MV-4-11 (cell line): ENCODE data around the gene LINC00305.

Experiments used
- DNase-seq: peaks from one replicate; lab custom pipeline; 2025; lab: John Stamatoyannopoulos, UW

Gene LINC00305

GRCh38 chr18:64115881-64116280 is 33.0 kb downstream of the LINC00305 start:
- no peak for DNase-seq

DNA sequence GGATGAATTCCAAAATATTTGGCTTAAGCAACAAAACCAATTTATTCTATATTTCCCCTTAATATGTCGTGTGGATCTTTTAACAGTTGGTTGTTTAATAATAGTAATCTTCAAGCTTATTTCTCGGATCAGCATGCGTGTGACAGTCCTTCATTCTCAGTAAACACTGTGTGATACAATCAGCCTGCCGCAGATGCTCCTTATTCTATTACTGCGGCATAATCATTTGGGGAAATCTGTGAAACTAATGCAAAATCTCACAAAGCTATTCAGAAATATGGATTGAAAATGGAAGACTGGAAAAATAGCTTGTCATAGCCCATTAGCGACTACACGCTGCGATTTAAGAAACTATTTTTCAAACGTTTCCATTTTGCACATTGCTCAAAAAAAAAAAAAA is 36.9 kb downstream of the LINC00305 start:
- no peak for DNase-seq

GRCh38 chr18:64110692-64111480 is 38.0 kb downstream of the LINC00305 start:
- DNase-seq = peak; percentile 5

GRCh38 chr18:64103986-64104385 is 44.9 kb downstream of the LINC00305 start:
- DNase-seq = no peak

- DNase-seq = no peak
Measured at GRCh38 chr18:64100116-64100922, 48.6 kb downstream of the LINC00305 start.

DNA sequence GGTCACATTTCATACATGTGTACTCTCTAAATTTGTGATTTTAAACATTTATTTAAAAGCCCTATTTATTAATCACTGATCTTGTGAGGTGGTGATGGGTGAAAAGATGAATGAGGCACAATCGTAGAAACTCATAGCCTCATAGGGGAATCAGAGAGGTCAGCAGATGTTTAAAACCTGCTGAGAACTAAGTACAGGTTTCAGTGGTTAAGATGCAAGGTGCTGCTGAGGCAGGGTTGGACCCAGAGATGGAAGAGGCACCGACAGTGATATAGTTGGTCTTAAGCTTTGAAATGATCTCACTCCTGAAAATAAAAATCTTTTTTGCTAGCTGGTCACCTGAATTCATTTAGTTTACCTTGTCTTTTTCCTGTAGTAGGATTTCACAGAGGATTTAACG is 49.6 kb downstream of the LINC00305 start:
- DNase-seq = no peak

DNA sequence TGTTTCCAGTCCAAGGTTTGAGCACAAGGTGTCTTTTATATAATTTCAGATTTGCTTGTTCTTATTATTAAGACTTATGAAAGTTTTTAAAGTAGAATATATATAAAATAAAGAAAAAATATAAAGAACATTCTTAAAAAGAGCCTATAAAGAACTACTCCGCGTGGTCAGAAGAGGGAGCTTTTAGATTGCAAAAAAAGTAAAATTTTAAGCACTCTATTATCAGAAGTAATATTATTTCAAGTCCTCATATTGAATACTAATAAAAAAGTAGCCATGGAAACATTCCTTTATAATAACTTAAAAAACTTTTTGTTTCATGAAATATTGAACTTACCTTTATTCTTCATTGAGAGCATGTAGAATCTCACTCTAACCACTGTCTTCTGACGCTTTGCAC is 51.4 kb downstream of the LINC00305 start:
- no peak for DNase-seq

DNA sequence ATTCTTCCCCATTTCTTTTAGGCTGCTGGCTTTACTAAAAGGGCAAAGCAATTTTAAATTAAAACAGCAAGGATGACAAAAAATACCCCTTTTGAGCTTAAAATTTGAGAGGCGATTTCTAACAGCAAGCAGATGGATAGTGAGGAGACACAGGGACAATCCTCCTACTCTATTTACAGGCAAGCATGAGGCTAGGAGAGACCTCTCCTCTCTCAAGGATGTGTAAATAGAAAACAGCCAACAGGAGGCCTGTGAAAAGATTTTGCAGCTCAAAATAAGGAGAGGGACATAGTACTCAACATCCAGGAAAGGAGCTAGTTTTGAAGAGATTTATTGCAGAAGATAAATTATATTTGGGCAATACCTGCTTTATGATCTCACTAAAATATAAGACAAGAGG is 53.8 kb downstream of the LINC00305 start:
- no peak for DNase-seq

GRCh38 chr18:64094210-64094609 is 54.7 kb downstream of the LINC00305 start:
- DNase-seq = no peak

DNA sequence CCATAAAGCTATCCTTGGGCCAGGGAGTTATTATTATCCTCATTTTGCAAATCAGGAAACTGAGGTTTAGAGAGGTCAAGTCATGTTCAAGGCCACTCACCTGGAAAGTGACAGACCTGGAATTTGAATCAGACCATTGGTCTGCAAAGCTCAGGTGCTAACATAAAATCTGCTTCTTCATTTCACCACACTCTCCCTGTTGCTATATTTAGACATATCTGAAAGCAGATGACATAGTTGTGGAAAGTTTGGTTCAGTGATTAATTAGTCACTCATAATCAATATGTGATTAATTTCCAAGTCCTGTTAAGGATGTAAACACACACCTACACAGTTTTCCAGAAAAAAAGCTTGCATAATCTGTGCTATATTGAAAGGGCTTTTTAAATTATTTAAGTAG is 57.4 kb downstream of the LINC00305 start:
- DNase-seq = no peak

- DNase-seq = no peak
Measured at GRCh38 chr18:64090876-64091275, 58.0 kb downstream of the LINC00305 start.

- DNase-seq = peak; percentile 2
Measured at GRCh38 chr18:64083916-64084315, 65.0 kb downstream of the LINC00305 start.

- no peak for DNase-seq
Measured at GRCh38 chr18:64082513-64082912, 66.4 kb downstream of the LINC00305 start.

DNA sequence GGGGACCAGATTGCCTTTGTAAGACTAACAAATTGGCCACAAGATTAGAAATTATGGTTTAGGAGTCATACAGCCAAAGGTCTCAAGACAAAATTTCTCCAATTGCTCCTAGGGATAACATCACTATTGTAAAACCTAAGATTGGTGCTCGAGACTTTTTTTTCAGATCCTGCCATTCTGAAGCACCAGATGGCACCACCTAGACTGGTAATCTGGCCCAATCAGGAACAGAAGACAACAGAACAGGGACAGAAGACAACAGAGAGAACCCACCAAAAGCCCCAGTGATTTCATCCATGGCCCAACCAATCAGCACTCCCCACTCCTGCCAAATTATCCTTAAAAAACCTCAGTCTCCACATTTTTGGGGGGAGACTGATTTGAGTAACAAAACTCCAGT is 66.8 kb downstream of the LINC00305 start:
- DNase-seq = no peak

DNA sequence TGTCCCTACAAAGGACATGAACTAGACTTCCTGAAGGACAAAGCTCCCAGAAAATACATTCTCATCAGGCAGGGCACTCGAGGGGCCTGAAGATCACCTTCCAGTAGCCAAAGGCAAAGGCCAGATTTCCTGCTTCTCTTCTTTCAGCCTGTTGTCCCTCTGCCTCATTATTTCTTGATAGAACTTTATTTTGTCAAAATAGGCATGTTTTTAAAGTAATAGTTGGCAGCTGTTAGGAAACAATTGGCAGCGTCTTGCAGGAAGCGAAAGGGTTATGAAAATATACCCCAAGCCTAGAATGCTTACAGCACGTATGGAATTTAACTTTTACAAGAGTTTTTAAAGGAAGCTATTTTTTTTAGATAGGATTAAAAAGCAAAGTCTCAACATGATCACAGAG is 74.9 kb downstream of the LINC00305 start:
- DNase-seq = no peak

GRCh38 chr18:64055019-64055418 is 93.9 kb downstream of the LINC00305 start:
- DNase-seq = no peak

- no peak for DNase-seq
Measured at GRCh38 chr18:64053246-64053645, 95.6 kb downstream of the LINC00305 start.

DNA sequence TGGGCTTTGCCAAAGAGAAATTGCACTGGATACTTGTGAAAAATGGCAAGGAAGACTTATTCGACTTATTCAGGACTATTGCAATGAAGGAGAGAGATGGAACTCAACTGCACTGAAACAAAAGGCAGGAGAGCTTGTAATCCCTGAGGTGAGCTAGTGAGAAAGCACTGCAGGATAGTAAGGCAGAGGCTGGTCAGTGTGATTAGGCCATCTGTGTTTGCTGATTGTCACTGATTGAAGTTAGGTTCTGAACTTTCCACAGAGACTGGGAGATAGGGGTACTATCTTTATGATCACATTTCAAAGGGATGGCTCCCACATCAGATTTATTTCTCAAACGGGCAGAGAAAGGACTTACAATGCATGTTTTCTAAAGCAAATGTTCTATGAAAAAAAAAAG is 96.1 kb downstream of the LINC00305 start:
- DNase-seq = no peak

DNA sequence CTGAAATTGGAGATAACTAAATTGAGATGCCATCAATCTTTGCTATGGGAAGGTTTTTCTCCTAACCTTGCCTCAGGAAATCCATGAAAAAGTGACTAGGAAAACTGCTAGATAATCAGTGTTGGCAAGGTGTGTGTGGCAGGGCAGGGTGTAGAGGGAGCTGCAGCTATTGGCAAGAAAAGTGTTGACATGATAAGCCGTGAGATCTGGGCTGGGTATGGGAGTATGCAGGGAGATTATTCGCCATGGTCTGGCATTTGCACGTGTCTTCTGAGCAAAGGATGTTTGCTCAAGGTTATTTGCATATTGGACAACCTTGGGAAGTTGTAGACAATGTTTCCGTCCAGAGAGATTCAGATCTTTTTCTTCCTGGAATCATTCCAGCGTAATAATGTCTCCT is 104.3 kb downstream of the LINC00305 start:
- DNase-seq = no peak

GRCh38 chr18:64042728-64043358 is 106.0 kb downstream of the LINC00305 start:
- no peak for DNase-seq

DNA sequence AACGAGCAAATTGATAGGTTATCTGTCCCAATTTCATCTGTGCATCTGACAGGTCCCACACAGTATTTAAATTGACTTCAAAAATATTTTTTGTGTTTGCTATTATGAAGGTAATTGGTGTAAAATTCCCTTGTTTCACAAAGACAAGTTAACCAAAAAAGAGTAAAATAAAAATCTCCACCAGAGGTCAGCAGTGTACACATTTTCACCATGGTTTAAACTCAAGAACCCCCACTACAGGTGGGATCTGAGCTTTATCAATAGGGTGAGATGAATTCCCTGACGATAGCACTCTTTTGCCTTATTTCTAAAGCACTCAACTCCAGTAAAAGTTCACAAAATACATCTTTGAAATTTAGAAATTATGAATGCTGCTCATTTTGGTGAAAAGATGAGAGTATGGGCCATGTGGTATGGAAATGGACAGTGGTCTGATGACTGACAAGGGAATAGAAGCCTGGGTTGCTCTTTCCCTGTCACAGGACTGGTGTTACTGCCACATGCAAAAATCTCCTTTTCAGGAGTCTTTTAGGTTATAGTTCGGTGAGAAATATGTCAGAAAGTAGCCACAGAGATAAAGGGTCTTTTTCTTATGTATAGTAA is 111.0 kb downstream of the LINC00305 start:
- peak; percentile 32 for DNase-seq

GRCh38 chr18:64032312-64032711 is 116.6 kb downstream of the LINC00305 start:
- no peak for DNase-seq
